ENCODE results near the gene PAAF1.

DNA sequence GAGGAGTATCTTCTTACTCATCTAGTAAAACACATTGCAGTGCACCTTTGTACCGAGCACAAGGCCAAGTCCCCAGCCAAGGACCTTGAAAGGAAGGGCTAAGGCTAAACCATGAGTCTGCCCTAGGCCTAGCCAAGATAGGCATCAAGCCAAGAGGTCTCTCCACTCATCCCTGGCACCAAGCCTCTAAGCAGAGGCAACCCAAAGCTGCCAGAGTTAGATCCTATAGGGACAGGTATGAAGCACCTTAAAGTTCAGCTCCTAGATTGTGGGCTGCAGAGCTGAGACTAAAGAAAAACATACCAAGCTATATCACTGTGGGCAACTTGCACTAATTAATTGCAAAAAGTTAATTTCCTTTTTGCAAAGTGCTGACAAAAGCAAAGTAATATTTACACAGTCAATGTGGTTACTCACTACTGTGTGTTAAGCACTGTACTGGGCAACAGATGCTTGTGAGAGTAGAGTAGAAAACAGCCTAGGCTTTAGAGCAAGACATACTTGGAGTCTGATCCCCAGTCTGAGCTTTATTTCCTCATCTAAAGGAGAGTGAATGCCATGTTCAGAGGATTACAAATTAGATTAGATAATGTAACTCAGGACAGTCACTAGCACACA is 7.4 kb upstream of the PAAF1 start:
- TF ChIP-seq, protein P1, sequence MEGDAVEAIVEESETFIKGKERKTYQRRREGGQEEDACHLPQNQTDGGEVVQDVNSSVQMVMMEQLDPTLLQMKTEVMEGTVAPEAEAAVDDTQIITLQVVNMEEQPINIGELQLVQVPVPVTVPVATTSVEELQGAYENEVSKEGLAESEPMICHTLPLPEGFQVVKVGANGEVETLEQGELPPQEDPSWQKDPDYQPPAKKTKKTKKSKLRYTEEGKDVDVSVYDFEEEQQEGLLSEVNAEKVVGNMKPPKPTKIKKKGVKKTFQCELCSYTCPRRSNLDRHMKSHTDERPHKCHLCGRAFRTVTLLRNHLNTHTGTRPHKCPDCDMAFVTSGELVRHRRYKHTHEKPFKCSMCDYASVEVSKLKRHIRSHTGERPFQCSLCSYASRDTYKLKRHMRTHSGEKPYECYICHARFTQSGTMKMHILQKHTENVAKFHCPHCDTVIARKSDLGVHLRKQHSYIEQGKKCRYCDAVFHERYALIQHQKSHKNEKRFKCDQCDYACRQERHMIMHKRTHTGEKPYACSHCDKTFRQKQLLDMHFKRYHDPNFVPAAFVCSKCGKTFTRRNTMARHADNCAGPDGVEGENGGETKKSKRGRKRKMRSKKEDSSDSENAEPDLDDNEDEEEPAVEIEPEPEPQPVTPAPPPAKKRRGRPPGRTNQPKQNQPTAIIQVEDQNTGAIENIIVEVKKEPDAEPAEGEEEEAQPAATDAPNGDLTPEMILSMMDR (IDR thresholded peaks at IDR 0.05), result no peak
- no peak for TF ChIP-seq POLR2AphosphoS5 (IDR thresholded peaks at IDR 0.05)

All from suprapubic skin (tissue), 3 donors.